AG09309 (cell line): ENCODE measurements around the gene SLC35A3.

Experiments
- DNase-seq: peaks from one replicate; pipeline ENCODE4 v3.0.0-alpha.2; 2010; ENCODE audit warnings: low read depth
- H3K4me3 ChIP-seq: 2 replicates; pipeline ENCODE4 v1.5.1; 2011; ENCODE audit warnings: mild to moderate bottlenecking, low read depth, low read length, moderate library complexity; ENCODE audit not compliant: control insufficient read depth
- TF ChIP-seq, protein P1 (sequence below): IDR thresholded peaks from 2 replicates; pipeline ENCODE4 v1.5.1; 2011; ENCODE audit warnings: mild to moderate bottlenecking, low read depth, low read length, inconsistent platforms; ENCODE audit not compliant: insufficient read depth, control insufficient read depth; ENCODE audit errors: missing control alignments

The SLC35A3 gene

GRCh38 chr1:100028765-100029164 is 59.0 kb downstream of the SLC35A3 start:
- no peak for DNase-seq
- TF ChIP-seq, protein P1, sequence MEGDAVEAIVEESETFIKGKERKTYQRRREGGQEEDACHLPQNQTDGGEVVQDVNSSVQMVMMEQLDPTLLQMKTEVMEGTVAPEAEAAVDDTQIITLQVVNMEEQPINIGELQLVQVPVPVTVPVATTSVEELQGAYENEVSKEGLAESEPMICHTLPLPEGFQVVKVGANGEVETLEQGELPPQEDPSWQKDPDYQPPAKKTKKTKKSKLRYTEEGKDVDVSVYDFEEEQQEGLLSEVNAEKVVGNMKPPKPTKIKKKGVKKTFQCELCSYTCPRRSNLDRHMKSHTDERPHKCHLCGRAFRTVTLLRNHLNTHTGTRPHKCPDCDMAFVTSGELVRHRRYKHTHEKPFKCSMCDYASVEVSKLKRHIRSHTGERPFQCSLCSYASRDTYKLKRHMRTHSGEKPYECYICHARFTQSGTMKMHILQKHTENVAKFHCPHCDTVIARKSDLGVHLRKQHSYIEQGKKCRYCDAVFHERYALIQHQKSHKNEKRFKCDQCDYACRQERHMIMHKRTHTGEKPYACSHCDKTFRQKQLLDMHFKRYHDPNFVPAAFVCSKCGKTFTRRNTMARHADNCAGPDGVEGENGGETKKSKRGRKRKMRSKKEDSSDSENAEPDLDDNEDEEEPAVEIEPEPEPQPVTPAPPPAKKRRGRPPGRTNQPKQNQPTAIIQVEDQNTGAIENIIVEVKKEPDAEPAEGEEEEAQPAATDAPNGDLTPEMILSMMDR = no peak

DNA sequence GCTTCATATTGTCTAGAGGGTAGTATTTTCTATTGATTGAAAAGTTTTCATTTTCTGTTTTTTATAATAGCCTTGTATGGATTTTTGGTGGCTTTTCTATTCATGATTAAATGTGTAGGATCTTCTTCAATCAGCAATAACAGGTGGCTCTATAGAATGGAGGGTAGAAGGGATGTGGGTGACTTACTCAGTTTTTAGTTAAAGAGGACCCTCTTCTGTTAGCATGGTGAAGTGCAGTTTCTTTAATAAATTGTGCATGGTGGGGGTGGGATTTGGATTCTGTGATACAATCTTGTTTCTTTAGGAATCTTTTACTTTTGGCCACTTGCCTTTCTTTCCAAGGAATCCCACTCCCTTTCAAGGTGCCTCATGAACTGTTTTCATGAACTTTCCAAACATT is 64.7 kb downstream of the SLC35A3 start:
- H3K4me3 ChIP-seq = no peak overlapping the region
- TF ChIP-seq, protein P1 = peak; percentile 13
- no peak for DNase-seq

More at GRCh38 chr1:100028765-100029164, 59.0 kb downstream of the SLC35A3 start:
- H3K4me3 ChIP-seq = no peak overlapping the region

GRCh38 chr1:100035214-100035613 is 65.4 kb downstream of the SLC35A3 start:
- TF ChIP-seq, protein P1 = no peak
- H3K4me3 ChIP-seq = no peak overlapping the region
- no peak for DNase-seq

DNA sequence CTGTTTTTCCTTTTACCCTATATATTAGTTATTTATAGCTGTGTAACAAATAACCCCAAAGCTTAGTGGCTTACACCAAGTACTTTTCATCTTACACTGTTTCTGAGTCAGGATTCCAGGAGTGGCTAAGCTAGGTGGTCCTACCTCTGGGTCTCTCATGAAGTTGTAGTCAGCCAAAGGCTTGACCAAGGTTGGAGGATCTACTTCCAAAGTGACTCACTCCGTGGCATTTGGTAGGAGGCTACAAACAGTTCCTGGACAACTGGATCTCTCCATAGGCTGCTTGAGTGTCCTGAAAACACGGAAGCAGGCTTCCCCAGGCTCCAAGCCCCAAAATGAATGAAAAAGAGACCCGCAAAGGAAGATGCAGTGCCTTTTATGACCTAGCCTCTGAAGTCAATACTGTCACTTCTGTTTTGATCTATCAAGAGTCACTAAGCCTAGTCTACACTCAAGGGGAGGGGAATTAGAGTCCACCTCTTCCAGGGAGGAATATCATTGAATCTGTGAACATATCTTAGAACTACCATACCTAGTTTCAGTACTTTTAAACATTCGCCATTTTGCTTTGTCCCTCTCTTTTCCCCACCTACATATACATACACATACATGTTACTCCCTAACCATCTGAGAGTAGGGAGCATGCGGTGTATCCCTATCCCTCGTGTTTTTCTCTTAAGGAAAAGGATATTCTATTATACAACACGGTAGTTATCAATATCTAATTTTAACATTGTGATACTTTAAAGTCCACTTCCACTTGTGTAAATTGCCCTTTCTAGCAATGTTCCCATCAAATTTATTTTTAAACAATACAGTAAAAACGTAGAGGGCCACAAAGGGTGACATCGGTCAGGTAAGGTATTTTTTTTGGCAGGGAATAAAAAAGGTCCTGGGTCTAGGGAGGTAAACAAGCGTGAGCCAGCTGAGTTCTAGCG is 67.2 kb downstream of the SLC35A3 start:
- no peak for DNase-seq

DNA sequence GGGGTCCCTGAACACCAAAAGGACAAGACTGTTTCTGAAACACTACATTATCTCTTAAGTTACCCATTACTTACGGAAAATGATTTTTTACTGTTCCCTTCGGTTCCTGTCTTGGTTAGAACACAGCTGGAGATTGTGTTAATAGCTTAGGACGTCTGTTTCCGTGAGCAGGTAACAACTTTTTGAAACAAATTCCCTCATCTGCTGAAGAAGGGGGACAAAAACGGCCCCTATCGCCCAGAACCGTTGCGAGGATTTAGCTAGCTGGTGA is 67.8 kb downstream of the SLC35A3 start:
- TF ChIP-seq, protein P1 = no peak

More for the DNA sequence above, 67.2 kb downstream of the SLC35A3 start:
- peak overlapping the region; percentile 78 for H3K4me3 ChIP-seq
- TF ChIP-seq, protein P1 = no peak

DNA sequence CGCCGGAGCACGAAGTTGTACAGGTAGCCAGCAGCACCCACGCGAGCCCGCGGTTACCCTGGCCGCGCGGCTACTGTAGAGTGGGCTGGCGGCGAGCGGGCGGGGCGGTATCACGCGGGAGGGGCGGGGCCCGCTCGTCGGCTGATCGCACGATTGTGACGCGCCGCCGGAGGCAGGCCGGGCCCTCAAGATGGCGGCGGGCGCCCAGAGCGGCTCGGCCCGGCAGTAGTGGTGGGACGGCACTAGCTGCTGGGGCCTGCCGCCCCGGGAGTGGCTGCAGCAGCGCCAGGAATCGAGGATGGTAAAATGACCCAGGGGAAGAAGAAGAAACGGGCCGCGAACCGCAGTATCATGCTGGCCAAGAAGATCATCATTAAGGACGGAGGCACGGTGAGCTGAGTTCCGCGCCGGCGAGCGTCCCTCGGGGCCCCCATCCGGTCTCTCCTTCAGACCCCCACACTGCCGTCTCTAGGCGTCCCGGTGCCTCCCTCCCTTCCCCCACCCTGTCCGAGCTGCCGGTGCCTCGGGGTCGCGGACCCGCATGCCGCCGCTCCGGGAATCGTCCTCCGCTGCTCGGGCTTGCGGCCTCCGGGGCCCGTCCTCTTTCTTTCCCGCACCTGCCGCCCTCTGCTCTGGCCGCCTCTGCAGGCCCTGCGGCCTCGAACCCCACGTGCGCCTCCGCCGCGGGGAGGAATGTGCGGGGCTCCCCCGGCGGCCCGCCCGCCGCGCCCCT is 68.3 kb downstream of the SLC35A3 start:
- DNase-seq = peak; percentile 37
- H3K4me3 ChIP-seq = peak overlapping the region; percentile 78
- TF ChIP-seq, protein P1 = no peak

More for the DNA sequence above, 67.8 kb downstream of the SLC35A3 start:
- no peak for DNase-seq
- H3K4me3 ChIP-seq = peak overlapping the region; percentile 78
